Panc1 (cell line): ENCODE data around the gene NCKAP5.

Source experiments
- CTCF ChIP-seq: fragments of 450-650 bp; IDR thresholded peaks from 2 replicates; pipeline ENCODE4 v1.5.1; 2017; ENCODE audit warnings: mild to moderate bottlenecking
- POLR2AphosphoS5 ChIP-seq: IDR thresholded peaks from 2 replicates; pipeline ENCODE4 v1.6.1; 2012; ENCODE audit warnings: mild to moderate bottlenecking, low read depth, low read length, moderate library complexity
- REST ChIP-seq, 2 experiments: IDR thresholded peaks; 2 replicates each; pipeline ENCODE4 v1.6.1; 2011 to 2012; ENCODE audit warnings: low read depth in 2 of 2, control low read depth in 1 of 2, low read length in 1 of 2, mild to moderate bottlenecking in 1 of 2, moderate library complexity in 1 of 2; ENCODE audit not compliant: insufficient read depth in 1 of 2

GRCh38 chr2:132690664-132691303 lies 877.5 kb downstream of the NCKAP5 start:
- no peak for TF ChIP-seq CTCF
- TF ChIP-seq POLR2AphosphoS5: no peak
- no peak for TF ChIP-seq REST (IDR thresholded peaks at IDR 0.05; ENCODE audit: insufficient read depth in 1 of 2, low read depth in 2 of 2, low read length in 1 of 2)
